Activated gamma-delta T cell treated with Interleukin-2 at 50 U/mL for 16 hours (primary cell): ENCODE data around the gene KNOP1.

Experiments
- DNase-seq: peaks from one replicate; pipeline ENCODE4 v3.0.0-alpha.2; 2020

The KNOP1 gene

DNA sequence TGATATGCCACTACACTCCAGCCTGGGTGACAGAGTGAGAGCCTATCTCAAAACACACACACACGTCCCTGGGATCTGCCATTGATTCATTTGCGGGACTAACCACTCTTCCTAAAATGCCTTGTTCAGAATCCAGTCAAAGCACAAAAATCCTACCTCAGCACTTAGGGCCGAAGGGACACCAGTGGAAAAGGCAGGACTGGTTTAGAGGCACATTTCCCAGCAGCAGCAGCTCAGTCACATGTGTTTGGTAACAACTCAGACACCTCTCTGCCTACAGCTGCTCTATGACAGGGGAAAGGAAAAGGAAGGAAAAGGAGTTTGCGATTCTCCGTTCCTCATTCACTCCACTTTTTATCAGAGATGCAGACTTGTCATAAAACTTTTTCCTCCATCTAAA is 12.2 kb downstream of the KNOP1 start:
- no peak for DNase-seq

DNA sequence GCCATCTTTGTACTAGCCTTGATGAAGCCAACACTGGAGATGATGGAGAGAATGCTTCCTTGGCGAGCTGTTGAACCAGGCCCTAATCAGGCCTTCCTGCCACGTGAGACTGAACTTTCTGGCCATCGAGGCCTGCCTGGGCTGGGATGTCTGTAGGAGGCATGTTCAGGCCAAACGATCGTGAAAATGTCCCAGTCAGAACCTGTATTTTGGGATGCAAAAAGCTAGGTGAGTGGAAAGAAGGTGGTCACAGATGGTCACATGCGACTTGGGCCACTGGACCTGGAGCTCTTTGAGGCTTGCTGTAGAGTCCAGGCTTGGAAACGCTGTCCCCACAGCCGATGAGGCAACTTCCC is 12.9 kb downstream of the KNOP1 start:
- DNase-seq: no peak

DNA sequence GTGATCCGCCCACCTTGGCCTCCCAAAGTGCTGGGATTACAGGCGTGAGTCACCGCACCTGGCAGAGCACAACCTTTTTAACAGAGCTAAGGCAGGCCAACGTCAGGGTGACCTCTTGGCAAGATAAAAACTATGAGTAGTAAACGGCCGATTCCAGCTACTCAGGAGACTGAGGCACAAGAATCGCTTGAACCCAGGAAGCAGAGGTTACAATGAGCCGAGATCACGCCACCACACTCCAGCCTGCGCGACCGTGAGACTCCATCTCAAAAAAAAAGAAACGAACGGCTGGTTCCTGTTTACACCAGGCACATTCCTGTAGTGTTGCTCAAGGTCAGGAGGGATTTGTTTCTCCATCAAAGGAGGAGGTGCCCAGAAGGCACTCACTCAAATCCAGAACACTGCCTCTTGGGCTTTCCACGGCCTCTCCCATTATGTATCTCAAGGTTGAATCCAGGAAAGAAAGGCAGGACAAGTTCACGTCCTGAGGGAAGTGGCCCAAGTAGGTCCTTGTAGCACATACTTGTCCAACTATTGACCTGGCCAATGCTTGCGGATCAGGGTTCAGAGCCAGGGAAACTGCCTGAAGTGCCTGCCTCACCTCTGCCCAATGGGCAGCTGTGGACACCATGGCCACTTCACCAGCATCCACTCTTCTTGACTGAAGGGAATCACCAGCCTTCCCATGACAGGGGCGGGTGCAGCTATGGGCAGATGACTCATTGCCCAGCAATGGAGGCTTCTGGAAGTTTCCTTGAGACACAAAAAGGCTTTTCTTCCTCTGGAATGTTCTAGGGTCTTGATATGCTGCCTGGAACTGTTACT is 13.5 kb downstream of the KNOP1 start:
- no peak for DNase-seq

DNA sequence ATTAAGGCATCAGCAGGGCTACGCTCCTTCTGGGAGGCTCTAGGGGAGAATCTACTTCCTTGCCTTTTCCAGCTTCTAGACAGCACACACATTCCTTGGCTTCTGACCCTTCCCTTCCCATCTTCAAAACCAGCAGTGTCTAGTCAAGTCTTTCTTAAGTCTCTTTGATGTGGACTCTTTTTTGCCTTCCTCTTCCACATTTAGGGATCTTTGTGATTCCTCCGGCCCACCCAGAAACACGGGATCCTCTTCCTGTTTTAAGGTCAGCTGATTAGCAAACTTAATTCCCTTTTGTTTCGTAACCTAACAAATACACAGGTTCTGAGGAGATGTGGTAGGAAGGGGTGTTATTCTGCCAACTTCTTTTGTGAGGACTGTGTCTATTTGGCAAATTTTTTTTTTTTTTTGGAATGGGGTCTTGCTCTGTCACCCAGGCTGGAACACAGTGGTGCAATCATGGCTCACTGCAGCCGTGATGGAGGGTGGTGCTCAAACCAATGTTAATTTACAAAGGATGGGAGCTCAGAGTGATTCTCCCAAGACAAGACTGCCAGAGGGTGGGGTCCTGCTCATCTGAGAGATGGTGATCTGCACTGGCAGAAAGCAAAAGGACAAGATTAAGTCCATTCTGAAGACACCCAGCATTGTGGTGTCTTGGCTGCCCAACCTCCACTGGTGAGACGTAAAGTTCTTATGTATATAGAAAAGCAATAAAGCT is 14.7 kb downstream of the KNOP1 start:
- no peak for DNase-seq

DNA sequence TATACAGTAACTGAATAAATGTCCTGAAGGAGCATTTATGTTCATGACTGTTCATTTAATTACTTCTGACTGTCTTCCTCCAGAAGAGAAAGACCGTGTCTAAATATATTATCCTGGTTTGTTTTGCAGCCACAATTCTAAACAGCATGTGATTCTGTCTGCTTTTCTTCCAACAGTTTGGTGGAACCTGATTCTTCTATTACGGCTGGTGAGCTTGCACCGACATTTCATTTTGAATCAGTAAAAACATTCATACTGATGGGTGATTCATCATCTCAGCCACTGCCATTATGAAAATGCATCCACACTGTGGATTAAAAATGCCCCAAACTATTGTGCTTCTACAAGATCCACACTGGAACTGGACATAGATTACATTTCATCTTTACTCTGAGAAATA is 16.9 kb downstream of the KNOP1 start:
- no peak for DNase-seq

DNA sequence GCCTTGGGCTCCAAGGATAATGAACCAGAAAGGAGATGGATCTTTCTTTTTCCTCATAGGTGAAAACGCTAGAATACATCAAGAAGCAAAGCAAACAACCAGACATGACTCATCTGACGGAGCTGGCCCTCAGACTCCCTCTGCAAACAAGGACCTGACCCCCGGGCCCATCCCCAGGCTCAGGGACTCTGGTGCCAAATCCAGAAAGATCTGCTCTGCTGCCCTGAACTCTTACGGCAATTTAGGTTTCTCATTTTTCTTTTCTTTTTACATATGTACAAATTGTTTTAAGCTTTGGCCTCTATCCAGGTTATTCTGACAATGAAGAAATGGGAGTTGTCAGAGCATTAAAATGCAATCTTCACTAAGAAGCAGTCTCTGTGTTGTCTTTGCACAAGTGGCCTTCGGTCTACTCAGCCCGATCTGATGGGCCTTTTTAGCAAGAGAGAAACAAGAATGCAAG is 17.7 kb downstream of the KNOP1 start:
- no peak for DNase-seq

DNA sequence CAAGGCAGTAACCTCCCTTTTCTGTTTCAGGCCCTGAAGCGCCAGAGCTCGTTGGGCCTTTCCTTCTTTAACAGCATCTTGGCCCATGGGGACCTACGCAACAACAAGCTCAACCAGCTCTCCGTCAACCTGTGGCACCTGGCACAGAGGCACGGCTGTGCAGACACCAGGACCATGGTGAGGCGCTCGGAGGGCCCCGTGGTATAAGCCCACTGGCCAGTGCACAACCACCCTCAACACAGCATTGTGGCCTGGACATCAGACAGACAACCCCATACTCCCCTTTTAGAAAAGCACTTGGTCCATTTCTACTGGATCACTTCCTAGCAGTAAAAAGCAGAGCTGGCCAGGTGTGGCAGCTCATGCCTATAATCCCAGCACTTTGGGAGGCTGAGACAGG is 18.6 kb downstream of the KNOP1 start:
- no peak for DNase-seq

DNA sequence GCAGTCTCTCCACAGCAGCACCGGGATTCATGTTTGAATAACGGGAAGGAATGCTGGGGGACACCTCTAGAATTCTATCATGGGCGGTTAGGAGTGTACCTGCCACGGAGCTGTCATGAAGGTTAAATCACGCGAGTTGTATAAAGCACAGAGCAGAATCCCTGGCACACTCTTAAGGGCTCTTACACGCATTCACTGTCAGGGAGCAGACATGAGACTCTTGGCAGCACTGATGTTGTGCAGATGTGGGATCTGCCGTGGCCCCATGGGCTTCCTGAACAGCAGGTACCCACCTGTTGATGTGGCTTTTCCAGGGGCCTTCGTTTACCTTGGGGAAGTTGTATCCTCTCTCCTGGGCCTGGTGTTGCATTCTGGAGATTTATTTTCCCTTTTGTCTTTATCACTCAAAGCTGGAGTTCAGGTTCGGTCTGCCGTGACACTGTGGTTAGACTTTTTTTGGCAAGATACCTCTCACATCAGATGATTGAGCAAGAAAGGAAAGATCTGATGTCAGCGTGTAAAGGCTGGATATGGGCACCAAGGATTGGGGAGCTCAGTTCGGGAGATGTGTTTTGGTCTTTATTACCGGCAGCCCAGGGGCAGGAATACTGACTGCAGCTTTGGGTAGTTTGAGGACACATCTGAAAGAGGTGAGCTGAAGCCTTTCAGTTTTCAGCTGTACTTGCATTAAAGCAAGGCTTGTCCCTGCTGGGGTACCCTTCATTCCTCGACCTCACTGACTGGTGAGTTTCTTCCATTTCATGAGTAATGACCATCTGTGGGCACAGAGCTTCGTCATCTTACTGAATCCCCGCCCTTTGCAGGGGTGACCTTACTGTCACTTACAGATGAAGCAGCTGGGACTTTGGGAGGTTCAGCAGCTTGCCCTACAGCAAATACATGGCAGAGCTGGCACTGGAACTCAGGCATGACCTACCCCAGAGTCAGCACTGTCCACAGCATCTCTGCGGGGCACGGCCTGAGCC is 19.3 kb downstream of the KNOP1 start:
- DNase-seq: no peak

DNA sequence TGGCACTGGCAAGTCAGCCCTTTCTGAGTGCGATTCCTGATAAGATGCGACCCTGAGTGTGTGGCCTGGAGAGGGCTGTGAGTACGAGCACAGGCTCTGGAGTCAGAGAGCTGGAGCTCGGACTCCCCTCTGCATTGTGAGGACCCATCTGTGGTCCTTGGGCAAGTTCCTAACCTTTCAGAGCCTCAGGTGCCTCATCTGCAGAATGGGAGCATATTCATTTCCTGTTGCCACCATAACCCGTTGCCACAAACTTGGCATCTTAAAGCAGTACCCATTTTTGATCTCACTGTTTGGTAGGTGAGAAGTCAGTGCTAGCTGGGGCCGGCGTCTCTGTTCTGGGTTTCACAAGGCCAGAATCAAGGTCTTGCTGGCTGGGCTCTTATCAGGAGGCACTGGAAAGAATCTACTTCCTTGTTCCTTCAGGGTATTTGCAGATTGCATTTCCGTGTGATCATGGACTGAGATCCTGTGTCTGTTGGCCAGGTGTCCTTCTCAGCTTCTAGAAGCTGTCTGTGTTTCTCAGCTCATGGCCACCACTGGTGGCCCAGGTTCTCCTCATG is 20.2 kb downstream of the KNOP1 start:
- DNase-seq: no peak

DNA sequence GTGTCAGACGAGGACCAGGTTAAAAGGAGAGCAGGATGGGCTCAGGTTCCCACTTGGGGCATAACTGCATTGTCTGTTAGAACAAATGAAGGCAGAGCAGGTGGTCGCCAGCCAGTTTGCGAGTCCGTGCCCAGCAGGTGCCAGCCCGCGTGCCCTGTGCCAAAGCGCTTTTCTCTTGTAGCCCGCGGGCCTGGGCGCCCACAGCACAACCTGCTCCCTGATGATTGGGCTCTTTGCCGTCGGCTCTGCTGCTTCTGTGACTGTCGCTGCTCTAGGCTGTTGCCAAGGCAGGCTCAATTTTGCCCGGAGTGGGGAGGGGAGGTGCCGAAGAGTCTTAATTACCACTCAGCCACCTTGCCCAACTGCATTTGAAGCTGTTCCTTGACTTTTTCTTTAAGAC is 21.1 kb downstream of the KNOP1 start:
- no peak for DNase-seq

DNA sequence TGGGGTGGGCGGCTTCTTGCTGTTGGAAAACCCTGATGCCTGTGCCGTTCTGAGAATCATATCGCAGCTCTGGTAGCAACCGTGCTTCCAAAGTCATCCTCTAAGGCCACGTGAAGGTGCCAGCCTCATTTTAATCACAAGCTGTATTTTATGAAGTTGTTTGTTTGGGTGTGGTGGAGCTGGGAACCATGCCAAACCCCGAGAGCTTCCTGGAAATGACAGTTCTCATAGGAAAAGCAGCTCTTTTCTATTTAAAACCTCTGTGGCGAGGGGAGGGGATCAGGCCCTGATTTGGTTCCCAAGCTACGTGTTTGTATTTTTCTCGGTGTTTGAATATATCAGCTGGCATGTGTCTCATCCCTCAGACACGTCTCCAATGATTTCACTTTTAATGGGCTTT is 21.7 kb downstream of the KNOP1 start:
- peak; percentile 51 for DNase-seq

DNA sequence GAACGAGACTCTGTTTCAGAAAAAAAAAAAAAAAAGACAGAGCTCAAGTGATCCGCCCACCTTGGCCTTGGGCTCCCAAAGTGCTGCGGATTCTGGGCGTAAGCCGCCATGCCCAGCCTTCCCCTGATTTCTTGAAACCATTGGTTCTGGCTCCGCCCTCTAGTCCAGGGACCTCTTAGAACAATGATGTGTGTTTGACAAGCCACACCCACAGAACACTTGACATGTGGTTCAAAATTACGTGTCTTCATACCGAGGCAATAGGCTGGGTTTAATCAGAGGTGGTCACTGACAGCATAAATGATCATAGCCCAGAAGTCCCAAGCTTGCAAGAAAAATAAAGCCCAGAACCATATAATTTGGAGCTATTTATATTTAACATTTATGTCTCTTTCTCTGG is 23.0 kb downstream of the KNOP1 start:
- no peak for DNase-seq

DNA sequence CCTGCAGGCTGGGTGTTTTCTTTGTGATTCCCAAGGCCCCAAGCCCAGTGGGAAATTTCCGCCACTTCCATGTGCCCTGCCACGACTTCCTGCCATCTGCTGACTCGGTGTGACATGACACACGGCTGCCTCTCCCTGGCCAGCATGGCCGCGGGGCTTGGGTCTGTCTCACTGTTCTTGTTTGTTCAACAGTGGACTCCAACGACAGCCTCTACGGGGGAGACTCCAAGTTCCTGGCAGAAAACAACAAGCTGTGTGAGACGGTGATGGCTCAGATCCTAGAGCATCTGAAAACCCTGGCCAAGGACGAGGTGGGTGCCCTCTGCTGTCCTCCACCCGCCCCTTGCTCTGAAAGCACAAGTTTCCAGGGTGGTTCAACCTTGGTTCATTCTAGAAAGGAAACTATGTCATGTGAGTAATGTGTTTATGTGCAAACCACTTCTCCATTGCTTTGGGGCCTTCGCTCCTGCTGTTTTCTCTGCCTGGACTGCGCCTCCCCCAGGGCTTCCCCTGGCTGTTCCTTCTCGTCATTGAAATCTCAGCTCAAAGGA is 26.8 kb downstream of the KNOP1 start:
- DNase-seq: no peak

DNA sequence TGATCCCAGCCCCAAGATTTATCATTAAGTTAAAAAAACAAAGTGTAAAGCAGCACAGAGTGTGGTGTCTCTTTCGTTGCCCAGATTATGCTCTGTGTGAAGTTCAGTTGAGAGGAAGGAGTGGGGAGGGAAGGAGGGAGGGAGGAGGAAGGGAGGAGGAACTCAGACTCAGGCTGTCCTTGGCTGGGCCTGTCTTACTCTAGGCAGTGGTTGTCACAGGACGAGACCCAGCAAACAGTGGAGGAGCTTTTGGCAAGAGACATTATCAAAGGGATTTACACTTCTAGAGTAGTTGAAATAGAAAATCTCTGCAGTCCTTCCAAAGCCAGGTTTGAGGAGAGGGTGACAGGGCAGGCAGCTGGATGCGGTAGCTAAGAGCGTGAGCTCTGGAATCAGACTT is 27.8 kb downstream of the KNOP1 start:
- no peak for DNase-seq

DNA sequence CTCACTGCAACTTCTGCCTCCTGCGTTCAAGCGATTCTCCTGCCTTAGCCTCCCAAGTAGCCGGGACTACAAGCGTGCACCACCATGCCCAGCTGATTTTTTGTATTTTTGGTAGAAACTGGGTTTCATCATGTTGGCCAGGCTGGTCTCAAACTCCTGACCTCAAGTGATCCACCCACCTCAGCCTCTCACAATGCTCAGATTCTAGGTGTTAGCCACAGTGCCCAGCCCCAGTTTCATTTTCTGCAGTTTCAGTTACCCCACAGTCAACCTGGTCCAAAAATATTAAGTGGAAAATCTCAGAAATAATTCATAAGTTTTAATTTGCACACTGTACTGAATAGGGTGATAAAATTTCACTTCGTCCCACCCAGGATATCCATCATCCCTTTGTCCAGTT is 28.7 kb downstream of the KNOP1 start:
- DNase-seq: no peak

DNA sequence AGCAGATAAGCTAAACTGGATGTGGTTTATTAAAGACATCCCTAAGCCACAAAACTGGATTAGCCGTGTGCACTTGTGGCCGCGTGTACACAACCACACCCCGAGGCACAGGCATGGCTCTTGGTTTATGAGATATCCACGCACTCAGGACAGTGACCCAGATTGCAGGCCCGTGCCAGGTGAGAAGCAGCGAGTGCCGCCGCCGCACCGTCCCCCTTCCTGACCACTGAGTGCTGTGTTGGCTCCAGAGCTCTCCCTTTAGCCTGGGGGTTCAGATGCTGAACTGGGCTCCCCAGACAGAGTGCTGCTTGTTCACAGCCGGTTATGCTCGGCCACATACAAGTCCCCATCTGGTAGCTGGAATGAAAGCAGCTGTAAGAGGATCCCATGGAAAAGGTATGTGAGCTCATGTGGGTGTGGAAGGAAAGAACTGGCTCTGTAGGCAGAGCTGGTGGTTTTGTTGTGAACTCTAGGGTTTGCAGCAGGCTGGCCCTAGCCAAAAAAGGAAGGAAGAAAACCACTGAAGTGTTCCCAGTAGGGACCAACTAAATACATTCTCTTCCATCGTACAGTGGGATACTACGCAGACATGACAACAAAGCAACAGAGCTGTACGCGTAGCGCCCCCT is 29.5 kb downstream of the KNOP1 start:
- DNase-seq: no peak

DNA sequence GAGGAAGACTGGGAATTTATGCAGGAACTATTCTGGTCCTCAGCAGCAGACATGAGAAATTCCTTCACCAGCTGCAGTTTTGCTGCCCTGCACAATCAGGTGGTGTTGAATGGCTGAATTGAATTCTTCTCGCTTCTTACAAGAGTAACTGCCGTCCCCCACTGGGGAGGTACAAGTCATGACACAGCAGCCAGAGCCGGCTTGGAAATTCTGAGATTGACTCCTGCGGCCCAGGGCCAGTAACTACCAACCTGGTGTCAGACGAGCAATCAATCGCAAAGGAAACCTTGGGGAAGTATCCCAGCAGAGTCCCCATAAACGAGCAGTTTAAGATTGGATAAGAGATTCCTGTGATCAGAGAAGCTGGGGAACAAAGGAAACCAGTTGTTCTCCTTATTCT is 30.7 kb downstream of the KNOP1 start:
- DNase-seq: no peak

DNA sequence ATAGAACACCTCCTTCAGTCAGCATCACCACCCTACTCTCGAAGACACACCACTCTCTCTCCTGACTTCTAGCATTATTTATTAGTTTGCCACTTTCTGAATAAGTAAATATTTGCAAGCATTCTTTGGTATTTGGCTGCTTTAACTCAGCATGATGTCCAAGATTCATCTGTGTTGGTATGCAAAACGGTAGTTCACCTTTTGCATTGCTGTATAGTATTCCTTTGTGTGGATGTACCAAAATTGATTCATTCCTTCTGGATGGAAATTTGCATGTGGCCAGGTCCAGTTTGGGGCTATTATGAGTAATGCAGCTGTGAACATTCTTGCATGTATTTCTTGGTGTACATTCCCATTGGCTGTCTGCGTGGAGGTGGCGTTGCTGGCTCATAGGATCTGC is 32.9 kb downstream of the KNOP1 start:
- no peak for DNase-seq

DNA sequence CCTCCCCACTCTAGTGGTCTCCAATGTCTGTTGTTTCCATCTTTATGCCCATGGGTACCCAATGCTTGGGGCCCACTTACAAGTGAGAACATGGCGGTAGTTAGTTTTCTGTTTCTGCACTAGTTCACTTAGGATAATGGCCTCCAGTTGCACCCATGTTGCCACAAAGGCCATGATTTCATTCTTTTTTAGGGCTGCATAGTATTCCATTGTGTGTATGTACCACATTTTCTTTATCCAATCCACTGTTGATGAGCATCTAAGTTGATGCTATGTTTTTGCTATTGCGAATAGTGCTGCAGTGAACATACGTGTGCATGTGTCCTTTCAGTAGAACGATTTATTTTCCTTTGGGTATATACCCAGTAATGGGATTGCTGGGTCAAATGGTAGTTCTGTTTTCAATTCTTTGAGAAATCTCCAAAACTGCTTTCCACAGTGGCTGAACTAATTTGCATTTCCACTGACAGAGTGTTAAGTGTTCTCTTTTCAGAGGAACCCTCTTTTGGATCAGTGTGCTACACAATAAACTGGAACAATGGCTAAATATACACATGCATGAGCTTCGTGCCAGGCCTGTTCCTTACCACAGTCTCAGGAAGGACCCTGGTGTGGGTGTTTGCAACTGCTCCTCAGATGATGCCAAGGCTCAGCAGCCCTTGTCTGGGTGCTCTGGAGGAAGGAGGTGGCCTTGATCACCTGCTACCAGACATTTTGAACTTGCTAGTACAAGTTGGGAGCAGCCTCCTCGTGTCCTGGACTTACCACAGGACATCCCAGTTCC is 34.4 kb downstream of the KNOP1 start:
- no peak for DNase-seq

DNA sequence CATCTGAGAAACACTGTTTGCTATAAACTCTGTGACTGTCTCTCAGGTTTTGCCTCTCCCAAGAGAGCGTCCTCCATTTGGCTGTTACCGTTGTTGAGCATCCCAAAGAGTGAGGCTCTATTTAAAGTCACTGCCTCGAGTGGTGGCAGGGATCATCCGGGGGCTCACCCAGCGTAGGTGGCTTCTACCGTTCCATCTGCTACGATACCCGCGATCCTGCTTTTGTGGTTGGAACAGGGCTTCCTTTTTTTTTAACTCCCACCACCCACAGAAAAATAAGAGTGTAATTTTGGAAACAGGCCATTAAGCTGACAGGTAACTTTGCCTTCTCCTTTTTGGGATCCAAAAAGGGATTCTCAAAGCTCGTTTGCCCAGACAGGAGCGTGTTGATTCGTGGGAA is 36.4 kb downstream of the KNOP1 start:
- DNase-seq: no peak

DNA sequence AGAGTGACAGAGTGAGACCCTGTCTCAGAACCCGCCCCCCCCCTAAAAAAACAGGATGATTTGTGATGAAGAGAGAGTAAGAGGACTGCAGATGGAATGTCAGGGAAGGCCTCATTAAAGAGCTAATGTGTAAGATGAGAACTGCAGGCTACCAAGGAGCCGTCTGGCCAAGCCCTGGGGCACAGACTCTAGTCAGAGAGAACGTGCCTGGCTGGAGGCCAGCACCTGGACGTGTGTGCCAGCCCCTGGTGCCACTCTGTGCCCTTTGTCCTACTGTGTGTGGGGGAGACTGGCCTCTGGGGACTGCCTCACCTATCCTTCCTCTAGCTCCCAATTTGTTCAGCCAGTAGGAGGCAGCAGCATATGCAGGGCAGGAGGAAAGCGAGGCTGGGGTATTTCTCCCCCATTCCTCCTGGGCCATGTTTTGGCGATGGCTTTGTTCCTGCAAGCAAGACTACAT is 37.1 kb downstream of the KNOP1 start:
- no peak for DNase-seq
